K562 (cell line): ENCODE measurements around the gene ZFP62. TPM values are rescaled to one million over a fixed set of nuclear protein-coding genes. Genes with fewer than 3 reads are reported as not detected.

Experiments
- ATAC-seq: fragments of 200-7000 bp; cut with Tn5 transposase; 3 replicates; pipeline ENCODE4 v1.9.1; 2020; ENCODE audit warnings: moderate library complexity
- BruUV-seq: library from RNA; stranded (reverse); fragments of 400-500 nt; replicated peaks from 2 replicates; lab custom pipeline; 2021; lab: Mats Ljungman, UMichigan
- CTCF ChIA-PET: fragments of 300-600 bp; formaldehyde crosslinking; extraction: SDS; loops from one replicate; lab custom pipeline; 2021; ENCODE audit warnings: low intra/inter-chr PET ratio; lab: Yijun Ruan, JAX
- POLR2A ChIA-PET: fragments of 300-600, 350-650 bp; sonication (Branson Sonifier 250); formaldehyde crosslinking; extraction: SDS; loops from one replicate; lab custom pipeline; 2021; ENCODE audit warnings: antibody characterized with exemption, inconsistent platforms; lab: Yijun Ruan, JAX
- DNase-seq, 4 experiments: peaks; one replicate each; pipeline versions ENCODE4 v3.0.0 to v3.0.0-alpha.2; 2011 to 2018; ENCODE audit warnings: low spot score in 3 of 4, mixed read lengths in 3 of 4; ENCODE audit errors: extremely low read depth in 1 of 4
- FAIRE-seq: peaks from 2 replicates; lab custom pipeline; 2011; peaks lifted over from hg19 to GRCh38; lab: Jason Lieb, UNC
- H2AFZ ChIP-seq: 2 replicates; pipeline ENCODE4 v1.6.0; 2011; ENCODE audit warnings: low read depth, low read length, control low read depth, inconsistent platforms
- H3K27ac ChIP-seq: fragments of 200-600 bp; 3 replicates; pipeline ENCODE4 v1.8.0; 2011; ENCODE audit warnings: low read depth, mild to moderate bottlenecking, control low read depth, inconsistent platforms, low read length, moderate library complexity, mixed read lengths; ENCODE audit errors: extremely low read depth
- H3K27me3 ChIP-seq, 2 experiments: fragments of 300-600 bp in 1 of 2; 2 replicates in 1 of 2; 3 replicates in 1 of 2; pipeline versions ENCODE4 v1.6.0 to v1.8.0; 2011; ENCODE audit warnings: inconsistent platforms in 2 of 2, low read length in 2 of 2, mild to moderate bottlenecking in 1 of 2, mixed read lengths in 1 of 2, moderate library complexity in 1 of 2; ENCODE audit not compliant: control insufficient read depth in 2 of 2, insufficient read depth in 2 of 2
- H3K36me3 ChIP-seq: fragments of 300-600 bp; 3 replicates; pipeline ENCODE4 v1.8.0; 2011; ENCODE audit warnings: mild to moderate bottlenecking, low read length, inconsistent platforms; ENCODE audit not compliant: control insufficient read depth, insufficient read depth
- H3K4me1 ChIP-seq, 2 experiments: fragments of 200-600 bp in 1 of 2; replicated peaks in 1 of 2; 2 replicates in 1 of 2; 3 replicates in 1 of 2; pipeline versions ENCODE4 v1.5.1 to v1.8.0; 2011; ENCODE audit warnings: inconsistent platforms in 2 of 2, low read length in 2 of 2, mild to moderate bottlenecking in 1 of 2, mixed read lengths in 1 of 2, moderate library complexity in 1 of 2; ENCODE audit not compliant: control insufficient read depth in 2 of 2, insufficient read depth in 2 of 2
- H3K4me2 ChIP-seq: 2 replicates; pipeline ENCODE4 v1.6.1; 2011; ENCODE audit warnings: low read length, control low read depth, inconsistent platforms, mixed read lengths; ENCODE audit not compliant: insufficient read depth
- H3K4me3 ChIP-seq: fragments of 200-600 bp; sonication (generic), shearing (Covaris generic); 2 replicates; pipeline ENCODE4 v1.5.1; 2016; ENCODE audit warnings: control low read depth, inconsistent platforms
- H3K79me2 ChIP-seq: fragments of 200-600 bp; 3 replicates; pipeline ENCODE4 v1.8.0; 2011; ENCODE audit warnings: low read length, inconsistent platforms; ENCODE audit not compliant: control insufficient read depth, insufficient read depth
- H3K9ac ChIP-seq, 2 experiments: 2 replicates each; pipeline versions ENCODE4 v1.6.0 to v1.6.1; 2011; ENCODE audit warnings: low read depth in 2 of 2, low read length in 2 of 2, control low read depth in 1 of 2, inconsistent platforms in 1 of 2, mild to moderate bottlenecking in 1 of 2, mixed read lengths in 1 of 2; ENCODE audit not compliant: insufficient read depth in 1 of 2
- H3K9me1 ChIP-seq: one replicate; pipeline ENCODE4 v1.6.0; 2011; ENCODE audit warnings: inconsistent platforms, mild to moderate bottlenecking, low read length, moderate library complexity; ENCODE audit not compliant: control insufficient read depth, insufficient read depth
- H3K9me3 ChIP-seq: replicated peaks from 2 replicates; pipeline ENCODE4 v1.5.1; 2011; ENCODE audit warnings: low read depth, low read length, inconsistent platforms; ENCODE audit not compliant: control insufficient read depth, insufficient read depth
- H4K20me1 ChIP-seq: replicated peaks from 2 replicates; pipeline ENCODE4 v1.6.1; 2011; ENCODE audit warnings: low read length, inconsistent platforms, mixed read lengths; ENCODE audit not compliant: control insufficient read depth, insufficient read depth
- CEBPB ChIP-seq: fragments of 450-650 bp; IDR thresholded peaks from 2 replicates; pipeline ENCODE4 v1.6.1; 2016; ENCODE audit warnings: missing genetic modification characterization, missing compliant biosample characterization
- CHD4 ChIP-seq: fragments of 200-600 bp; sonication (generic); IDR thresholded peaks from 3 replicates; pipeline ENCODE4 v1.6.1; 2012; ENCODE audit warnings: low read depth, mild to moderate bottlenecking, mixed read lengths, low read length, inconsistent platforms; ENCODE audit not compliant: insufficient read depth, insufficient replicate concordance, poor library complexity, severe bottlenecking
- CREB1 ChIP-seq, 2 experiments: sonication (generic) in 1 of 2; formaldehyde crosslinking in 1 of 2; IDR thresholded peaks; 2 replicates each; pipeline versions ENCODE4 v1.6.1 to v1.8.0; 2012 to 2022; ENCODE audit warnings: inconsistent platforms in 1 of 2, mild to moderate bottlenecking in 1 of 2, missing genetic modification reagents in 1 of 2, moderate library complexity in 1 of 2
- KDM1A ChIP-seq, 2 experiments: fragments of 450-650 bp; IDR thresholded peaks; 2 replicates each; pipeline ENCODE4 v1.6.1; 2016; ENCODE audit warnings: mild to moderate bottlenecking in 2 of 2
- MCM5 ChIP-seq: fragments of 450-650 bp; IDR thresholded peaks from 2 replicates; pipeline ENCODE4 v1.6.1; 2016; ENCODE audit warnings: low read depth
- MEIS2 ChIP-seq: fragments of 450-650 bp; IDR thresholded peaks from 2 replicates; pipeline ENCODE4 v1.6.1; 2014; ENCODE audit warnings: mild to moderate bottlenecking; ENCODE audit not compliant: partially characterized antibody
- NFXL1 ChIP-seq: fragments of 450-650 bp; formaldehyde crosslinking; IDR thresholded peaks from 2 replicates; pipeline ENCODE4 v1.4.0; 2021; ENCODE audit warnings: mild to moderate bottlenecking
- RUNX1 ChIP-seq: sonication (generic); IDR thresholded peaks from 2 replicates; pipeline ENCODE4 v1.6.1; 2016; ENCODE audit warnings: antibody characterized with exemption, low read depth
- TAF15 ChIP-seq: fragments of 200-400 bp; formaldehyde crosslinking; IDR thresholded peaks from 2 replicates; pipeline ENCODE4 v1.6.1; 2017; ENCODE audit warnings: mild to moderate bottlenecking, low read depth, low read length, moderate library complexity
- ZNF124 ChIP-seq: sonication (generic); formaldehyde crosslinking; IDR thresholded peaks from 2 replicates; pipeline ENCODE4 v1.8.1; 2022; ENCODE audit warnings: missing genetic modification reagents
- ZNF589 ChIP-seq: fragments of 200-800 bp; sonication (Bioruptor generic); IDR thresholded peaks from 2 replicates; pipeline ENCODE4 v1.6.1; 2016; ENCODE audit warnings: low read depth, missing genetic modification characterization, missing compliant biosample characterization
- ZNF707 ChIP-seq: fragments of 250-450 bp; sonication (Bioruptor Pico); conservative IDR thresholded peaks from 2 replicates; pipeline ENCODE4 v1.8.0; 2022; ENCODE audit warnings: inconsistent platforms, mild to moderate bottlenecking, moderate library complexity
- WGBS: fragments of 100-300 bp; shearing (Covaris generic); methylation state at CpG from one replicate; pipeline ENCODE4 v1.1.6; 2016; ENCODE audit warnings: low coverage, mixed read lengths; ENCODE audit not compliant: insufficient coverage; ENCODE audit errors: missing lambda C conversion rate; 5-methylcytosine and 5-hydroxymethylcytosine counted together
- in situ Hi-C: fragments of 300-500 bp; cut with MboI; formaldehyde crosslinking; loops from 4 replicates; pipeline ENCODE4 v1.15.0; 2018; ENCODE audit warnings: inconsistent platforms, mixed read lengths
- intact Hi-C: fragments of 100-400 bp; cut with micrococcal nuclease; formaldehyde crosslinking; loops from 2 replicates; pipeline ENCODE4 v1.14.2; 2022
- polyA plus RNA-seq, 8 experiments: library from polyadenylated mRNA; depleted of rRNA in 4 of 8; stranded (reverse) in 5 of 8; unstranded in 3 of 8; fragments of >200 nt; fragmentation: Nextera tagmentation in 2 of 8; fragmentation: Illumina TruSeq in 1 of 8; extraction: Ambion mirVana in 2 of 8; extraction: Trizol in 1 of 8; gene quantifications; 2 replicates each; pipeline versions ENCODE4 v1.2.1 to v1.2.3, GENCODE V29; 2011 to 2014; ENCODE audit warnings: inconsistent platforms in 1 of 8, missing spikeins in 1 of 8
- total RNA-seq, 7 experiments: library from RNA; depleted of rRNA in 6 of 7; stranded (reverse); fragments of >200 nt in 6 of 7; fragmentation: Illumina TruSeq in 2 of 7; extraction: Trizol in 2 of 7; gene quantifications; 2 replicates each; pipeline versions ENCODE4 v1.2.1 to v1.2.3, GENCODE V29; 2011 to 2021; ENCODE audit warnings: low replicate concordance in 1 of 7
- TF ChIP-seq, protein P1 (sequence below): fragments of 250-450 bp; sonication (Bioruptor Pico); IDR thresholded peaks from 2 replicates; pipeline ENCODE4 v1.5.0; 2021
- TF ChIP-seq, protein P2 (sequence below): fragments of 250-450 bp; sonication (Bioruptor Pico); IDR thresholded peaks from 2 replicates; pipeline ENCODE4 v1.5.0; 2022; ENCODE audit warnings: mild to moderate bottlenecking
- TF ChIP-seq, protein P3 (sequence below), 2 experiments: IDR thresholded peaks in 1 of 2; conservative IDR thresholded peaks in 1 of 2; 2 replicates each; pipeline ENCODE4 v1.6.1; 2016; ENCODE audit warnings: low read depth in 2 of 2, mild to moderate bottlenecking in 1 of 2, missing compliant biosample characterization in 1 of 2, missing genetic modification characterization in 1 of 2, moderate library complexity in 1 of 2

Gene ZFP62
- total and polyA plus RNA-seq, 9 of the 15 experiments (the other 6 are each of a cell fraction or from before 2014, with no cell fraction given), result 12.2 to 37.5 (median 25.0) TPM

DNA sequence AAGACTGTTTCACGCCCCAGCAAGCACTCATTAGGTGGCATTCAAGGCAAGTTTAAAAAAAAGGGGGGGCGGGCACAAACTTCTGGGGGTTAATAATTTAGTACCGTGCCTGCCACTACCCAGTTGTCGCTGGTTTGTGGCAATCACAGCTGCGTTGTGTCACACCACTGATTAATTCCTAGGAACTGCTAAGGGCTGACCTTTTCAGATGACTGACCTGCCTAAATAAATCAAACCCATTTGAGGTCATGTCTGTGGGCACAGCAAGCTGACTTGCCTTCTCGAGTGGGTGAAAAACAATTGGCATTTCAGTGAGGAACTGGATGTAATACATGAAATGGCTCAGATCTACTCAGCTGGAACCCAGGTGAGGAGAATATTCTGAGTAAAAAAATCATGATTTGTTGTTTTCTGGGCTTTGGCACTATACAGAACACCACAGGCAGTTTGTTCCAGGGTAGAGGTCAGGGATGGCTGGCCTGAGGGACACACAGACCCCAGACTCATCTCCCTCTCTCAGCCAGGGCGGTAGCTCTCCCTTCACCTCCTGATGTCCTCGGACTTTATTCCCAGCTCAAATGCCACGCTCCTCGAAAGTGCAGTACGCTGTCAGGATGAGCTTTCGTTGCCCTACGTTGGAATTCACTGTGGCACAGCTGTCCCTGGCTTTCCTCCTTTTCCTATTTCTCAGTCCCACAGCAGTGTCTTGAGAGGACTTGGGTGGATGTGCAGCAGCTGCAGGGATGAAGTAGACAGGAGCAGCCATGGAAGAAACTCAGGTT lies 43.0 kb downstream of the ZFP62 start:
- Histone ChIP-seq H3K27ac (no peak overlapping the region), H3K4me3 (no peak overlapping the region), H3K79me2 (no peaks in the 10 kb centered on the region), H3K36me3 (no peaks in the 10 kb centered on the region), H3K9ac (no peak overlapping the region), H3K4me1 (peaks cover 20 to 36% of the 10 kb centered on the region in 2 experiments; a peak in 4 of 5 replicates), H3K9me3 (no peaks in the 10 kb centered on the region), H3K27me3 (no peaks in the 10 kb centered on the region), H4K20me1 (no peaks in the 10 kb centered on the region), H3K4me2 (no peak overlapping the region), H3K9me1 (no peaks in the 10 kb centered on the region), H2AFZ (peak overlapping the region; percentile 22; the same call in 1 of the 2 replicates)
- WGBS, result 60% methylated on average over 10 of the region's 13 CpGs
- DNase-seq, result no peak
- no TSS peak for BruUV-seq
- intact Hi-C loops (no loop called here), in situ Hi-C loops (no loop called here)
- ChIA-PET CTCF (no interaction called here), POLR2A (interaction anchor here (0.6 to 3.2 kb wide), 3 partner anchors 13 to 269 kb away, joined by 3 to 14 read pairs (median 3); no protein-coding TSS in a partner anchor)
- FAIRE-seq, result no peak
- ATAC-seq, result no peak
- TF ChIP-seq KDM1A (IDR thresholded peaks at IDR 0.05) (peak; percentile 45 to 53; a peak in 2 of 4 replicates), CREB1 (IDR thresholded peaks at IDR 0.05) (no peak), CREB1 (CRISPR knock-in tag; IDR thresholded peaks at IDR 0.05) (no peak), ZNF707 (CRISPR knock-in tag) (no peak), CHD4 (no peak), ZNF589 (CRISPR knock-in tag) (no peak), MEIS2 (peak; percentile 20), ZNF124 (CRISPR knock-in tag) (no peak), RUNX1 (no peak), NFXL1 (CRISPR knock-in tag) (no peak), TAF15 (no peak), CEBPB (tag) (no peak), MCM5 (no peak)
- TF ChIP-seq, protein P1, sequence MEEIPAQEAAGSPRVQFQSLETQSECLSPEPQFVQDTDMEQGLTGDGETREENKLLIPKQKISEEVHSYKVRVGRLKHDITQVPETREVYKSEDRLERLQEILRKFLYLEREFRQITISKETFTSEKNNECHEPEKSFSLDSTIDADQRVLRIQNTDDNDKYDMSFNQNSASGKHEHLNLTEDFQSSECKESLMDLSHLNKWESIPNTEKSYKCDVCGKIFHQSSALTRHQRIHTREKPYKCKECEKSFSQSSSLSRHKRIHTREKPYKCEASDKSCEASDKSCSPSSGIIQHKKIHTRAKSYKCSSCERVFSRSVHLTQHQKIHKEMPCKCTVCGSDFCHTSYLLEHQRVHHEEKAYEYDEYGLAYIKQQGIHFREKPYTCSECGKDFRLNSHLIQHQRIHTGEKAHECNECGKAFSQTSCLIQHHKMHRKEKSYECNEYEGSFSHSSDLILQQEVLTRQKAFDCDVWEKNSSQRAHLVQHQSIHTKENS (CRISPR knock-in tag), result no peak
- TF ChIP-seq, protein P2, sequence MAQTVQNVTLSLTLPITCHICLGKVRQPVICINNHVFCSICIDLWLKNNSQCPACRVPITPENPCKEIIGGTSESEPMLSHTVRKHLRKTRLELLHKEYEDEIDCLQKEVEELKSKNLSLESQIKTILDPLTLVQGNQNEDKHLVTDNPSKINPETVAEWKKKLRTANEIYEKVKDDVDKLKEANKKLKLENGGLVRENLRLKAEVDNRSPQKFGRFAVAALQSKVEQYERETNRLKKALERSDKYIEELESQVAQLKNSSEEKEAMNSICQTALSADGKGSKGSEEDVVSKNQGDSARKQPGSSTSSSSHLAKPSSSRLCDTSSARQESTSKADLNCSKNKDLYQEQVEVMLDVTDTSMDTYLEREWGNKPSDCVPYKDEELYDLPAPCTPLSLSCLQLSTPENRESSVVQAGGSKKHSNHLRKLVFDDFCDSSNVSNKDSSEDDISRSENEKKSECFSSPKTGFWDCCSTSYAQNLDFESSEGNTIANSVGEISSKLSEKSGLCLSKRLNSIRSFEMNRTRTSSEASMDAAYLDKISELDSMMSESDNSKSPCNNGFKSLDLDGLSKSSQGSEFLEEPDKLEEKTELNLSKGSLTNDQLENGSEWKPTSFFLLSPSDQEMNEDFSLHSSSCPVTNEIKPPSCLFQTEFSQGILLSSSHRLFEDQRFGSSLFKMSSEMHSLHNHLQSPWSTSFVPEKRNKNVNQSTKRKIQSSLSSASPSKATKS (CRISPR knock-in tag), result no peak
- TF ChIP-seq, protein P3, sequence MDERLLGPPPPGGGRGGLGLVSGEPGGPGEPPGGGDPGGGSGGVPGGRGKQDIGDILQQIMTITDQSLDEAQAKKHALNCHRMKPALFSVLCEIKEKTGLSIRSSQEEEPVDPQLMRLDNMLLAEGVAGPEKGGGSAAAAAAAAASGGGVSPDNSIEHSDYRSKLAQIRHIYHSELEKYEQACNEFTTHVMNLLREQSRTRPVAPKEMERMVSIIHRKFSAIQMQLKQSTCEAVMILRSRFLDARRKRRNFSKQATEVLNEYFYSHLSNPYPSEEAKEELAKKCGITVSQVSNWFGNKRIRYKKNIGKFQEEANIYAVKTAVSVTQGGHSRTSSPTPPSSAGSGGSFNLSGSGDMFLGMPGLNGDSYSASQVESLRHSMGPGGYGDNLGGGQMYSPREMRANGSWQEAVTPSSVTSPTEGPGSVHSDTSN (CRISPR knock-in tag; IDR thresholded peaks at IDR 0.05; ENCODE audit: low read depth), result no peak
- TF ChIP-seq, protein P3 (tag; conservative IDR thresholded peaks at IDR 0.05; ENCODE audit: low read depth), result 0 out of 2 replicates have a peak, but pooled peaks have one; percentile 6
